ENCODE results near the gene SERHL2. TPM values are rescaled to one million over a fixed set of nuclear protein-coding genes. Genes with fewer than 3 reads are reported as not detected.
"Not testable (repeated sequence)": the region's sequence is repeated elsewhere in the genome, so short reads cannot be mapped to it uniquely, and the experiment has no call there.

SERHL2 gene
- total and polyA plus RNA-seq, 4 donors: 1.7 to 3.3 (median 2.6) TPM

DNA sequence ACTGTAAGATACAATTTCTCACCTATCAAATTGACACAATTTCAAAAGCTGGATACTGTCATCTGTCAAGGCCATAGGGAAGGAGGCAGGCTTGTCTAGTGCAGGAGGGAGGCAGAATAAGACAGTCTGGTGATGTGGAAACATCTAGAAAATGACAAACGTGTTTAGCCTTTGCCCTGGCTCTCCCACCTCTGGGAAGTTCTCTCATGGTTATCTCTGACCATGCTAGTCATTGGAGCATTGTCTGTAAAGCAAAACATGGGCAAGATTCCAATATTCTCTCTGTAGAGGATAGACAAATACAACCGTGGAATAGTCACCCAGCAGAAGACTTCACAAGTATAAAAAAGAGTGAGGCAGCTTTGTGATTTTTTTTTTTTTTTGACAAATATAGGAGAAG is 9.1 kb upstream of the SERHL2 start:
- no peak overlapping the region for H3K4me3 ChIP-seq
- H3K9me3 ChIP-seq (ENCODE audit: control insufficient read depth in 4 of 4, insufficient read depth in 3 of 4, low read length in 3 of 4): no peaks in the 10 kb centered on the region
- no peaks in the 10 kb centered on the region for H3K36me3 ChIP-seq (ENCODE audit: control insufficient read depth in 4 of 4, insufficient read depth in 4 of 4, low read length in 4 of 4)
- H3K27me3 ChIP-seq (ENCODE audit: control insufficient read depth in 3 of 3, insufficient read depth in 3 of 3, low read length in 2 of 3): peaks cover 0 to 4% (median 4%) of the 10 kb centered on the region in 3 donors
- no peak overlapping the region for H3K27ac ChIP-seq (ENCODE audit: low read depth in 1 of 2, low read length in 1 of 2)
- no peak overlapping the region for H3K9ac ChIP-seq (ENCODE audit: insufficient read depth in 1 of 2, low read length in 2 of 2)
- DNase-seq (peak in 1 of 3 donors; percentile 45), ATAC-seq (ENCODE audit: insufficient read depth, low FRiP score) (no peak)
- no peaks in the 10 kb centered on the region for H3K4me1 ChIP-seq (ENCODE audit: control insufficient read depth in 5 of 5, insufficient read depth in 5 of 5, low read length in 5 of 5)
- WGBS, 2 donors: 13 to 48% methylated on average over 2 of the region's 2 CpGs
- TF ChIP-seq, protein P1, sequence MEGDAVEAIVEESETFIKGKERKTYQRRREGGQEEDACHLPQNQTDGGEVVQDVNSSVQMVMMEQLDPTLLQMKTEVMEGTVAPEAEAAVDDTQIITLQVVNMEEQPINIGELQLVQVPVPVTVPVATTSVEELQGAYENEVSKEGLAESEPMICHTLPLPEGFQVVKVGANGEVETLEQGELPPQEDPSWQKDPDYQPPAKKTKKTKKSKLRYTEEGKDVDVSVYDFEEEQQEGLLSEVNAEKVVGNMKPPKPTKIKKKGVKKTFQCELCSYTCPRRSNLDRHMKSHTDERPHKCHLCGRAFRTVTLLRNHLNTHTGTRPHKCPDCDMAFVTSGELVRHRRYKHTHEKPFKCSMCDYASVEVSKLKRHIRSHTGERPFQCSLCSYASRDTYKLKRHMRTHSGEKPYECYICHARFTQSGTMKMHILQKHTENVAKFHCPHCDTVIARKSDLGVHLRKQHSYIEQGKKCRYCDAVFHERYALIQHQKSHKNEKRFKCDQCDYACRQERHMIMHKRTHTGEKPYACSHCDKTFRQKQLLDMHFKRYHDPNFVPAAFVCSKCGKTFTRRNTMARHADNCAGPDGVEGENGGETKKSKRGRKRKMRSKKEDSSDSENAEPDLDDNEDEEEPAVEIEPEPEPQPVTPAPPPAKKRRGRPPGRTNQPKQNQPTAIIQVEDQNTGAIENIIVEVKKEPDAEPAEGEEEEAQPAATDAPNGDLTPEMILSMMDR (IDR thresholded peaks at IDR 0.05; ENCODE audit: control extremely low read depth, extremely low read depth): no peak

DNA sequence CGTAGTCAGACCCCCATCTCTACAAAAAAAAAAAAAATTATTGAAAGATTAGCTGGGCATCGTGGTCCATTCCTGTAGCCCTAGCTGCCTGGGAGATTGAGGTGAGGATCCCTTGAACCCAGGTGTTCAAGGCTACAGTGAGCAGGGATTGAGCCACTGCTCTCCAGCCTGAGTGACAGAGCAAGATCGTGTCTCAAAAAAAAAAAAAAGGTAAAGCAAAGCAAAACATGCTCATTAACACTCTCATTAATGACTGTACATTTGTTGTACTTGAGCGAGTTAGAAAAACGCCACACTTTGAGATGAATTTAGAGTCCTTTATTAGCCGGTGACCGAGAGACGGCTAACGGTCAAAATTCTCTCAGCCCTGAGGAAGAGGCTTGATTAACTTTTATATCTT is 6.2 kb upstream of the SERHL2 start:
- ATAC-seq (ENCODE audit: insufficient read depth, low FRiP score): no peak
- Histone ChIP-seq H3K27me3 (ENCODE audit: control insufficient read depth in 3 of 3, insufficient read depth in 3 of 3, low read length in 2 of 3) (peaks cover 0 to 4% (median 4%) of the 10 kb centered on the region in 3 donors), H3K36me3 (ENCODE audit: control insufficient read depth in 4 of 4, insufficient read depth in 4 of 4, low read length in 4 of 4) (no peaks in the 10 kb centered on the region), H3K9ac (ENCODE audit: insufficient read depth in 1 of 2, low read length in 2 of 2) (no peak overlapping the region), H3K4me1 (ENCODE audit: control insufficient read depth in 5 of 5, insufficient read depth in 5 of 5, low read length in 5 of 5) (no peaks in the 10 kb centered on the region), H3K4me3 (no peak overlapping the region), H3K9me3 (ENCODE audit: control insufficient read depth in 4 of 4, insufficient read depth in 3 of 4, low read length in 3 of 4) (no peaks in the 10 kb centered on the region), H3K27ac (ENCODE audit: low read depth in 1 of 2, low read length in 1 of 2) (no peak overlapping the region)
- TF ChIP-seq, protein P1 (IDR thresholded peaks at IDR 0.05; ENCODE audit: control extremely low read depth, extremely low read depth): no peak
- WGBS, 2 donors: 60 to 72% methylated on average over 9 of the region's 9 CpGs
- no peak for DNase-seq

DNA sequence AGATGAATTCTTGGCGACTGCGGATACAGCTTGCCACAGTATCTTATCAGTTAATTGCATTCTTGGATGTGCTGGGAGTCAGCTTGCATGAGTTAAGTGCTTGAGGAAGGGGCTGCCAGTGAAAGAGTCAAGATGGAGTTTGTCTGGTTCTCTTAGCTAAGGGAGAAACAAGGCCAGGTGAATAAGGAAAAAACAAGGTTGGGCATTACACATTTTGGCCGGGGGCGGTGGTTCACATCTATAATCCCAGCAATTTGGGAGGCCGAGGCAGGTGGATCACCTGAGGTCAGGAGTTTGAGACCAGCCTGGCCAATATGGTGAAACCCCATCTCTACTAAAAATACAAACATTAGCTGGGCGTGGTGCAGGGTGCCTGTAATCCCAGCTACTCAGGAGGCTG is 5.6 kb upstream of the SERHL2 start:
- H3K27ac ChIP-seq (ENCODE audit: low read depth in 1 of 2, low read length in 1 of 2); H3K4me3 ChIP-seq; DNase-seq; ATAC-seq (ENCODE audit: insufficient read depth, low FRiP score); H3K36me3 ChIP-seq (ENCODE audit: control insufficient read depth in 4 of 4, insufficient read depth in 4 of 4, low read length in 4 of 4); H3K9me3 ChIP-seq (ENCODE audit: control insufficient read depth in 4 of 4, insufficient read depth in 3 of 4, low read length in 3 of 4); H3K4me1 ChIP-seq (ENCODE audit: control insufficient read depth in 5 of 5, insufficient read depth in 5 of 5, low read length in 5 of 5); H3K9ac ChIP-seq (ENCODE audit: insufficient read depth in 1 of 2, low read length in 2 of 2); H3K27me3 ChIP-seq (ENCODE audit: control insufficient read depth in 3 of 3, insufficient read depth in 3 of 3, low read length in 2 of 3): not testable (repeated sequence)
- WGBS, 2 donors: 65 to 72% methylated on average over 6 of the region's 6 CpGs

DNA sequence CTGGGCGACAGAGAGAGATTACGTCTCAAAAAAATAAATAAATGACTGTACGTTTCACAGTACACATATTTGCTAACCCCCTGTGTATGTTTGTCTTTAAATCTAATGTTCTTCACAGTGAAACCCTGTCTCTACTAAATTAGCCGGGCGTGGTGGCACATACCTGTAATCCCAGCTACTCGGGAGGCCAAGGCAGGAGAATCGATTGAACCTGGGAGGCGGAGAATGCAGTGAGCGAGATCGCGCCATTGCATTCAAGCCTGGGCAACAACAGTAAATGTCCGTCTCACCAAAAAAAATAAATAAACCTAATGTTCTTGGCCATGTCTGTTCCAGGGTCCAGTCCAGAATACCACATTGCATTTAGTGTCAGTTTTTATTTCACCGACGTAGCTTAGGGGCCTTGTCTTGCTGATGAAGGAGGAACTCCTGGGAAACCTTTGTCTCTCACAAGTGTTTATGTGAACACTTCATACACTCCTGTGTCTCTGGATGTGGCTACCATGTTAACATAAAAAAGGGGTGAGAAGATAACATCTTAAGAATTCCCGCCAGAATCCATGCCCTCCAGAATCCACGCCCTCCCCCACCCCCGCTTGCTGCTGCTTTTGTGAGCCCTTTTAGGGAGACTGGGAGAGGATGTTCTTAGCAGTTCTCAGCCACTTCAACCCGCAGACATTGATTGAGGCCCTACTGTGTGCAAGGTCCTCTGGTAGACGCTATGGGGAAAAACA is 5.0 kb upstream of the SERHL2 start:
- no peak for ATAC-seq (ENCODE audit: insufficient read depth, low FRiP score)
- Histone ChIP-seq H3K4me1 (ENCODE audit: control insufficient read depth in 5 of 5, insufficient read depth in 5 of 5, low read length in 5 of 5) (peaks cover 0 to 4% (median 0%) of the 10 kb centered on the region in 5 donors), H3K9me3 (ENCODE audit: control insufficient read depth in 4 of 4, insufficient read depth in 3 of 4, low read length in 3 of 4) (no peaks in the 10 kb centered on the region), H3K4me3 (no peak overlapping the region), H3K36me3 (ENCODE audit: control insufficient read depth in 4 of 4, insufficient read depth in 4 of 4, low read length in 4 of 4) (no peaks in the 10 kb centered on the region), H3K9ac (ENCODE audit: insufficient read depth in 1 of 2, low read length in 2 of 2) (no peak overlapping the region), H3K27me3 (ENCODE audit: control insufficient read depth in 3 of 3, insufficient read depth in 3 of 3, low read length in 2 of 3) (peaks cover 0 to 4% (median 4%) of the 10 kb centered on the region in 3 donors), H3K27ac (ENCODE audit: low read depth in 1 of 2, low read length in 1 of 2) (no peak overlapping the region)
- TF ChIP-seq, protein P1 (IDR thresholded peaks at IDR 0.05; ENCODE audit: control extremely low read depth, extremely low read depth): no peak
- WGBS, 2 donors: 81 to 86% methylated on average over 19 of the region's 19 CpGs
- DNase-seq: no peak

Measured in lung (tissue), 12 donors.